B cell (primary cell): ENCODE data around the gene MAGEA12.
"Not testable (repeated sequence)": the region's sequence is repeated elsewhere in the genome, so short reads cannot be mapped to it uniquely, and the experiment has no call there.

Experiments
- CTCF ChIP-seq: fragments of 200-600 bp; IDR thresholded peaks from one replicate; pipeline ENCODE4 v1.8.0; 2022; ENCODE audit warnings: antibody characterized with exemption, mild to moderate bottlenecking
- EZH2 ChIP-seq: IDR thresholded peaks from 2 replicates; pipeline ENCODE4 v1.6.1; 2012; ENCODE audit warnings: borderline replicate concordance, low read depth, mild to moderate bottlenecking, moderate library complexity, low read length; ENCODE audit not compliant: insufficient read depth, poor library complexity, severe bottlenecking

- TF ChIP-seq CTCF, EZH2: not testable (repeated sequence)
These were observed 25.4 kb downstream of the MAGEA12 start, which contains the start of gene CSAG3 for GRCh38 chrX:152758918-152759317.
